MV-4-11 (cell line): ENCODE results near the gene COL9A1.

Experiments
- DNase-seq: peaks from one replicate; lab custom pipeline; 2025; lab: John Stamatoyannopoulos, UW

COL9A1 gene

GRCh38 chr6:70171236-70171635 is 131.6 kb downstream of the COL9A1 start:
- DNase-seq: no peak

GRCh38 chr6:70168681-70169377 is 134.1 kb downstream of the COL9A1 start:
- no peak for DNase-seq
